Measurements from ENCODE around the gene ZNF22. TPM values are rescaled to one million over a fixed set of nuclear protein-coding genes. Genes with fewer than 3 reads are reported as not detected.

Gene ZNF22
- total and polyA plus RNA-seq, 7 donors: 12.9 to 29.9 (median 18.3) TPM

DNA sequence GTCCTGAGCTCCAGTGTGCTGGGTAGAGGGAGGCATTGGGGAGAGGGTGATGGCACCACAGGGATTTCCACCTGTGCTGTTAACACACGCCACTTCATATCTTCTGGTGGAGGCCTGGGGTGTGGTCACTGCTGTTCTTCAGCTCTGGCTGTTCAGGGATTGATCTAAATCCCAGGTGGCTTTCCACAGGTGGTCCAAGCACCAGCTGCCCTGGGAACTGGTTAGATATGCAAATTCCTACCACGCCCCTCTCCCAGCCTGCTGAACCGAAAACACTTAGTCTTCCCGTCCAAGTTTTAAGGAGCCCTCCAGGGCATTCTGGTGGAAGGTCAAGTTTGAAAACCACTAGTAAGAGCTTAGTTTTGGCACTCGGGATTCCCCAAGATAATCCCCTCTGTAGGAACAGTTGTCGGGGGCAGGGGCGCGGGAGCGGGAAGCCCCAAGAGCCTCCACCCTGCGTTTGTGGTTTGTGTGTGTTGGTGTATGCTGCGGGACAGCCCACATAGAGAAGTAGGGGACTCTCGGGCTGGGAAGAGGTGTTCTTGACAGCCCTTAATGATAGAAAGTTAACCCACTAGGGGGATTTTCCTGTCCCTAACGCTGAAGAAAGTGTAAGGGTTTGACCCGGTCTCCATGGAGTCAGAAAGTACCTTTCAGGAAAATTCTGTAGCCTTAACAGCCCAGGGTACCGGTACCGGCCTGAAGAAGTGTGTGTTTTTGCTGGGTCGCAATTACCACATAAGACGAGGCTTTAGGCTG lies 27.2 kb upstream of the ZNF22 start:
- Histone ChIP-seq H3K4me3 (peak overlapping the region in 1 of 4 donors; percentile 54), H3K27ac (peak overlapping the region; percentile 88 to 92 (median 90)), H3K4me1 (peaks cover 0 to 54% (median 50%) of the 10 kb centered on the region in 4 donors), H3K27me3 (no peaks in the 10 kb centered on the region), H3K36me3 (peaks cover 8 to 54% (median 18%) of the 10 kb centered on the region in 4 donors), H3K9me3 (no peaks in the 10 kb centered on the region)
- TF ChIP-seq POLR2A (IDR thresholded peaks at IDR 0.05): no peak
- peak in 1 of 4 donors; percentile 8 for TF ChIP-seq POLR2AphosphoS5 (IDR thresholded peaks at IDR 0.05)
- no peak for TF ChIP-seq EP300 (IDR thresholded peaks at IDR 0.05)
- TF ChIP-seq, protein P1, sequence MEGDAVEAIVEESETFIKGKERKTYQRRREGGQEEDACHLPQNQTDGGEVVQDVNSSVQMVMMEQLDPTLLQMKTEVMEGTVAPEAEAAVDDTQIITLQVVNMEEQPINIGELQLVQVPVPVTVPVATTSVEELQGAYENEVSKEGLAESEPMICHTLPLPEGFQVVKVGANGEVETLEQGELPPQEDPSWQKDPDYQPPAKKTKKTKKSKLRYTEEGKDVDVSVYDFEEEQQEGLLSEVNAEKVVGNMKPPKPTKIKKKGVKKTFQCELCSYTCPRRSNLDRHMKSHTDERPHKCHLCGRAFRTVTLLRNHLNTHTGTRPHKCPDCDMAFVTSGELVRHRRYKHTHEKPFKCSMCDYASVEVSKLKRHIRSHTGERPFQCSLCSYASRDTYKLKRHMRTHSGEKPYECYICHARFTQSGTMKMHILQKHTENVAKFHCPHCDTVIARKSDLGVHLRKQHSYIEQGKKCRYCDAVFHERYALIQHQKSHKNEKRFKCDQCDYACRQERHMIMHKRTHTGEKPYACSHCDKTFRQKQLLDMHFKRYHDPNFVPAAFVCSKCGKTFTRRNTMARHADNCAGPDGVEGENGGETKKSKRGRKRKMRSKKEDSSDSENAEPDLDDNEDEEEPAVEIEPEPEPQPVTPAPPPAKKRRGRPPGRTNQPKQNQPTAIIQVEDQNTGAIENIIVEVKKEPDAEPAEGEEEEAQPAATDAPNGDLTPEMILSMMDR (IDR thresholded peaks at IDR 0.05): no peak
- WGBS, 2 donors: 53 to 72% methylated on average over 18 of the region's 18 CpGs
- peak; percentile 66 for DNase-seq
- intact Hi-C loops (cut with DNase I): loop anchor here (1.0 kb wide), 1 partner anchor 14 kb away; the partner anchor contains the start of gene RASSF4

DNA sequence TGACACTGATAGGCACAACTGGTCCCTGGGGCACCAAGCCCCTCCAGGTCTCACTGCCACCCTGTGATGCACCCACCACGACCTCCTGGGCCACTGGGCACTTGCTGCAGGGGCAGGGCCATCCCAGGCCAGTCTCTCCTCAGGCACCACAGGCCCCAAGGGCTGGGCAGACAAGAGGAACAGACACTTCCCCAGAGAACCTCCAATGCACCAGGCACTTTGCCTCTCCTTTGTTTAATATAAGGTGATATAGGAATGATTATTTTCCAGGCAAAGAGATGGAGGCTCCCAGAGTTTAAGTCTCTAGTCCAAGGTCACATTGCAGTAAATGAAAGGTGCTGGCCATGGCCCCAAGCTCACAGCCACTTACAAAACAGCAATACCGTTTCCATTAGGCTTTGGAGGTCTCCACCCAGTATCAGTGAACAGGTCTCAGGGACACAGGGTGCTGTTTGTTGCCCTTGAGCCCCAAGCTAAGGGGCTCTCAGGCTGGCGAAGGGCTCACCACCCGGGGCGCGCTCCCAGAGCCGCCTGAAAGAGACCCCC lies 26.6 kb upstream of the ZNF22 start:
- Histone ChIP-seq H3K4me3 (peak overlapping the region; percentile 54 to 64 (median 54)), H3K27ac (peak overlapping the region; percentile 88 to 92 (median 90)), H3K9me3 (no peaks in the 10 kb centered on the region), H3K4me1 (peaks cover 0 to 61% (median 56%) of the 10 kb centered on the region in 4 donors), H3K27me3 (no peaks in the 10 kb centered on the region), H3K36me3 (peaks cover 8 to 54% (median 18%) of the 10 kb centered on the region in 4 donors)
- DNase-seq: peak; percentile 64
- WGBS, 2 donors: 18 to 46% methylated on average over 7 of the region's 7 CpGs
- intact Hi-C loops (cut with DNase I): loop anchor here (1.0 kb wide), 1 partner anchor 15 kb away; the partner anchor contains the start of gene RASSF4
- no peak for TF ChIP-seq POLR2A (IDR thresholded peaks at IDR 0.05)
- peak in 2 of 4 donors; percentile 2 to 9 for TF ChIP-seq POLR2AphosphoS5 (IDR thresholded peaks at IDR 0.05)
- TF ChIP-seq, protein P1 (IDR thresholded peaks at IDR 0.05): no peak
- TF ChIP-seq EP300 (IDR thresholded peaks at IDR 0.05): no peak

DNA sequence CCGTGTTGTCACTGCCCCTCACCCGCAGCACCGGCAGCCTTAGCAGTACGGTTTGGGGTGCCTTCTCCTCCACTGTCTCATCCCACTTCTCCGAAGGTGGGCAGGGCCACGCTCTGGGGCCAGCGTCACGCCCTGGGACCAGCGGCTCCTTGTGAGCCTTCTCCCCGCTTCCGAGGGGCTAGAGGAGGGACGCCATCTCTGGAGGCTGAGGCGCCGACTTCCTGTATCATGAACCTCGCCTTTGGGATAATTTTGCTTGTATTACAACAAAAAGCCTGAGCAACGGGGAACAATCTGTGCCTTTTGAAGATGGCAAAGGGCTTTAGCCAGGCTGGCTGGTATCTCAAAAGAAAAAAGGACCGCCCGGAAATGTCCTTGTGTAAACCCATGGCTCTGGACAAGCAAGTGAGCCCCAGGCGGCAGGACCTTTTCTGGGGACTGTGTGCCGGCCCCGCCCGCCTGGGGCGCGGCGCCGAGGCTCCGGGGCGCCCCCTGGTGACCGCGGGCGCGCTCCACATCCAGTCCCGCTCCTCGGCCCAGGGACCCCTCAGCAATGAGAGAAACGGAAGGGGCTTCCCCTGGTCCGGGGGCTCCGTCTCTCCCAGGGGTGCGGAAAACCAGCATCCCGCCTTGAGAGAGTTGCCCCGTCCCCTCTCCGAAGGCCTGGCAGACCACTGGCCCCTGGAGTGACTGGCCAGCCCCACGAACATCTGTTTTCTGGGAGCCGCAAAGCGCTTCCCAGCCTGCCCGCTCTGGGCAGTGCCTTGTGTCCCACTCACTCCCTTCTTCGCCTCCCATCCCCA lies 25.9 kb upstream of the ZNF22 start:
- TF ChIP-seq POLR2AphosphoS5 (IDR thresholded peaks at IDR 0.05) (peak; percentile 0 to 72 (median 68)), EP300 (IDR thresholded peaks at IDR 0.05) (no peak), POLR2A (IDR thresholded peaks at IDR 0.05) (no peak)
- TF ChIP-seq, protein P1 (IDR thresholded peaks at IDR 0.05): peak; percentile 53 to 98 (median 91)
- peak; percentile 89 for DNase-seq
- peaks cover 0 to 68% (median 62%) of the 10 kb centered on the region in 4 donors for H3K4me1 ChIP-seq
- no peaks in the 10 kb centered on the region for H3K9me3 ChIP-seq
- 3 to 5% methylated on average over 46 of the region's 46 CpGs for WGBS, 2 donors
- H3K4me3 ChIP-seq: peak overlapping the region; percentile 54 to 64 (median 54)
- no peaks in the 10 kb centered on the region for H3K27me3 ChIP-seq
- intact Hi-C loops (cut with DNase I): loop anchor here (1.0 to 5.0 kb wide), 3 partner anchors 16 to 98 kb away; partner anchors contain the start of gene RASSF4
- peaks cover 7 to 53% (median 18%) of the 10 kb centered on the region in 4 donors for H3K36me3 ChIP-seq
- H3K27ac ChIP-seq: peak overlapping the region; percentile 88 to 92 (median 90)
